Esophagus (tissue), 2 donors: ENCODE data around the gene OR4D2. TPM values are rescaled to one million over a fixed set of nuclear protein-coding genes. Genes with fewer than 3 reads are reported as not detected.
"Not testable (repeated sequence)": the region's sequence is repeated elsewhere in the genome, so short reads cannot be mapped to it uniquely, and the experiment has no call there.

Experiments used
- H3K27ac ChIP-seq, 2 donors: one replicate each; pipeline ENCODE4 v1.5.1; 2013; ENCODE audit warnings: low read depth in 2 of 2, mild to moderate bottlenecking in 2 of 2, inconsistent platforms in 1 of 2, low read length in 1 of 2, moderate library complexity in 1 of 2
- H3K27me3 ChIP-seq, 2 donors: one replicate each; pipeline ENCODE4 v1.6.1; 2013; ENCODE audit warnings: low read length in 2 of 2, control low read depth in 1 of 2, mild to moderate bottlenecking in 1 of 2; ENCODE audit not compliant: insufficient read depth in 2 of 2, control insufficient read depth in 1 of 2
- H3K36me3 ChIP-seq, 2 donors: one replicate each; pipeline ENCODE4 v1.6.1; 2013; ENCODE audit warnings: low read length in 1 of 2; ENCODE audit not compliant: control insufficient read depth in 2 of 2, insufficient read depth in 2 of 2
- H3K4me1 ChIP-seq, 2 donors: one replicate each; pipeline ENCODE4 v1.6.1; 2013; ENCODE audit warnings: low read length in 1 of 2; ENCODE audit not compliant: control insufficient read depth in 2 of 2, insufficient read depth in 2 of 2
- H3K4me3 ChIP-seq, 2 donors: one replicate each; pipeline ENCODE4 v1.5.1; 2013; ENCODE audit warnings: low read length in 2 of 2, mild to moderate bottlenecking in 2 of 2, low read depth in 1 of 2, moderate library complexity in 1 of 2
- H3K9me3 ChIP-seq, 2 donors: one replicate each; pipeline ENCODE4 v1.6.1; 2013; ENCODE audit warnings: mild to moderate bottlenecking in 2 of 2, low read depth in 1 of 2, low read length in 1 of 2, moderate library complexity in 1 of 2; ENCODE audit not compliant: control insufficient read depth in 2 of 2, insufficient read depth in 1 of 2
- WGBS, 2 donors: extraction: QIAGEN DNeasy Blood & Tissue Kit; methylation state at CpG; one replicate each; pipeline ENCODE4 v1.1.7; 2013; 5-methylcytosine and 5-hydroxymethylcytosine counted together
- polyA plus RNA-seq, 2 donors: library from polyadenylated mRNA; stranded (reverse); fragments of 200-250 nt; gene quantifications; one replicate each; pipeline ENCODE4 v1.2.3, GENCODE V29; 2013
- donor health status: healthy with polysubstance abuse.
- donor health status: Bipolar disorder and iron deficiency.

OR4D2 gene
- polyA plus RNA-seq = not detected

DNA sequence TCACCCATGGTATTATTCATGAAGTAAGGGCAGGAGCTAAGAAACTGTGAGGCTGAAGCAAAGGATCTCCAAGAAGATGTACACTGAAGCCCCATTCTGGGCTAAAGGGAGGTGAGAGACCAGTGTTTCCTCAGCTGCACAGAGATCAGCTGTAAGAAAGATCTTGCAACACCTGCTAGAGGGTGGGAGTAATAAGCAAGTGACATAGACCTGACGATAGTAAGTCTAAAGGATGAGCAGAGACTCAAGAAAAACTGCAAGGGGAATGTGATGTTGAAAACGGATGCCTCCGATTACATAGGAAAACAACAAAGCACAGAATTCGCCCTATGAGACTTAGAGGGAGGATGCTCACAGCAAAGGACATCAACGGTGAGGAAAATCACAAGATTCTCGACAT is at the start of gene OR4D2:
OR4D2 (plus strand) TSS at position 301 of the 400 bp plus-strand sequence. CDS start 2,674 bp downstream, outside the sequence.
- Histone ChIP-seq H3K4me1 (no peaks in the 10 kb centered on the region), H3K27ac (no peak within 1 kb of the TSS), H3K4me3 (no peak within 1 kb of the TSS), H3K27me3 (peaks cover 0 to 2% of the 10 kb centered on the region in 2 donors), H3K9me3 (no peaks in the 10 kb centered on the region), H3K36me3 (no peaks in the 10 kb centered on the region)
- 65 to 69% methylated on average over 6 of the region's 6 CpGs for WGBS, 2 donors

- H3K36me3 ChIP-seq = no peaks in the 10 kb centered on the region
- H3K4me1 ChIP-seq = no peaks in the 10 kb centered on the region
- H3K27me3 ChIP-seq = no peaks in the 10 kb centered on the region
- no peak overlapping the region for H3K27ac ChIP-seq
- H3K9me3 ChIP-seq = peaks cover 0 to 2% of the 10 kb centered on the region in 2 donors
- H3K4me3 ChIP-seq = no peak overlapping the region
- 91 to 94% methylated on average over 5 of the region's 5 CpGs for WGBS, 2 donors
Measured at GRCh38 chr17:58117382-58117781, 49.4 kb upstream of the OR4D2 start.

GRCh38 chr17:58119491-58119890 is 47.3 kb upstream of the OR4D2 start:
- H3K4me1 ChIP-seq = no peaks in the 10 kb centered on the region
- peaks cover 0 to 2% of the 10 kb centered on the region in 2 donors for H3K9me3 ChIP-seq
- no peaks in the 10 kb centered on the region for H3K36me3 ChIP-seq
- H3K27me3 ChIP-seq = no peaks in the 10 kb centered on the region
- WGBS, 2 donors = 55 to 60% methylated on average over 3 of the region's 3 CpGs
- no peak overlapping the region for H3K4me3 ChIP-seq
- no peak overlapping the region for H3K27ac ChIP-seq

DNA sequence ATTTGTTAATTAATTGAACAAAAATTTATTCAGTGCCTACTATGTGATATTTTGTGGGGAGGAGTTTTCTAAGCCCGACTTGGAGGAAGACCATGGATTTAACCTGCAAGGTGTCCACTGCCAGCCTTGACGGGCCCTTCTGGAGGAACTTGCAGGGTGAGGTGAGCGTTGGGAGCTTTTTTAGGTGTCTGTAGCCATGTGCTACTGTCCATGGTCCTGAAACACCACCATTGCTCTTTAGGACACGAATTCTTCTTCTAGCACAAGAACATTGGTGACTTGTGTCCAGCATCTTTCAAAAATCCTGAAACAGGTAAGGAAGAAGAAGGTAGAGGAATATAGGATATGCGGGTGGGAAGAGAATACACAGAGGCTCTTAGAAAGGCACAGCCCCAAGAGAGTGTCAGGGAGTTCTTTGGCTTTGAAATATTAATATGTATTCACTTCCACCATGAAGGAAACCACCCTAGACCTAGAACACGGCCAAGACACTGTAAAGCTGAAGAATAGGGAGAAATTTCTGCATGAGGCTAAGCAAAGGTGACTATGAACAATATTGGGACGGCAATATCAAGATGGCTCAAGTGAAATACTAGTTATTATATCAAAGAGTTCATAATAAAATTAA is 46.5 kb upstream of the OR4D2 start:
- peaks cover 0 to 2% of the 10 kb centered on the region in 2 donors for H3K9me3 ChIP-seq
- no peaks in the 10 kb centered on the region for H3K27me3 ChIP-seq
- no peak overlapping the region for H3K4me3 ChIP-seq
- no peak overlapping the region for H3K27ac ChIP-seq
- WGBS, 2 donors = 20% methylated on average over 7 of the region's 7 CpGs
- H3K4me1 ChIP-seq = no peaks in the 10 kb centered on the region
- no peaks in the 10 kb centered on the region for H3K36me3 ChIP-seq

DNA sequence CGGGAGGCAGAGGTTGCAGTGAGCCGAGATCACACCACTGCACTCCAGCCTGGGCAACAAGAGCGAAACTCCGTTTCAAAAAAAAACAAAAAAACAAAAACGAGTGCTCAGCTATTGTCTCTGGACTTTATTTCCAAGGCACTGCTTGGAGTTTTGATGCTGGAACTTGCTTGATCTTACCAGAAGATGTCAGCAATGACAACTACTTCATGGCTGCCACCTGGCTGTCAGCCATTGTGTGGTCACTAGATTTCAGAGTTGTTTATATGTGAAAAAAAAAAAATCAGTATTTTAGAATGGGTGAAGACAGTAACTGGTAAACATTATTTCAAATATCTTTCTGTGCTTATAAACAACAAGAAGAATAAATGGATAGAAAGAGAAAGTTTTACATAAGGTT is 44.9 kb upstream of the OR4D2 start:
- Histone ChIP-seq H3K4me1 (no peaks in the 10 kb centered on the region), H3K36me3 (no peaks in the 10 kb centered on the region), H3K27me3 (no peaks in the 10 kb centered on the region), H3K27ac (no peak overlapping the region), H3K9me3 (peaks cover 0 to 2% of the 10 kb centered on the region in 2 donors), H3K4me3 (no peak overlapping the region)
- 46 to 59% methylated on average over 5 of the region's 5 CpGs for WGBS, 2 donors

DNA sequence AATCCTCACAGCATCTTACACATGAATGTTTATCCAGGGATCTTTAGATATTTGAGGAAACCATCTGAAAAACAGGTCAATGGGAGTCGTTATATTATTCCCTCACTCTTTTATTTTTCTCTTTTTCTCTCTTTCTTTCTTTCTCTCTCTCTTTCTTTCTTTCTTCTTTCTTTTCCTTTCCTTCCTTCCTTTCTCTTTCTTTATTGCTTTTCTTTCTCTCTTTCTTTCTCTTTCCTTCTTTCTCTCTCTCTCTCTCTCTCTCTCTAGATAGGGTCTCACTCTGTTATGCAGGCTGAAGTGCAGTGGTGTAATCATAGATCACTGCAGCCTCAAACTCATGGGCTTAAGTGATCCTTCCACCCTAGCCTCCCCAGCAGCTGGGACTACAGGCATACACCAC is 38.9 kb upstream of the OR4D2 start:
- H3K4me3 ChIP-seq = no peak overlapping the region
- H3K36me3 ChIP-seq = no peaks in the 10 kb centered on the region
- no peaks in the 10 kb centered on the region for H3K4me1 ChIP-seq
- peaks cover 0 to 3% of the 10 kb centered on the region in 2 donors for H3K27me3 ChIP-seq
- no peaks in the 10 kb centered on the region for H3K9me3 ChIP-seq
- WGBS, 2 donors = 42 to 44% methylated on average over 1 of the region's 1 CpG
- H3K27ac ChIP-seq = no peak overlapping the region

GRCh38 chr17:58132697-58133096 is 34.1 kb upstream of the OR4D2 start:
- not testable (repeated sequence) for H3K9me3 ChIP-seq, H3K4me3 ChIP-seq, H3K36me3 ChIP-seq, H3K4me1 ChIP-seq, H3K27me3 ChIP-seq, H3K27ac ChIP-seq
- 95 to 96% methylated on average over 4 to 5 of the region's 5 CpGs for WGBS, 2 donors

DNA sequence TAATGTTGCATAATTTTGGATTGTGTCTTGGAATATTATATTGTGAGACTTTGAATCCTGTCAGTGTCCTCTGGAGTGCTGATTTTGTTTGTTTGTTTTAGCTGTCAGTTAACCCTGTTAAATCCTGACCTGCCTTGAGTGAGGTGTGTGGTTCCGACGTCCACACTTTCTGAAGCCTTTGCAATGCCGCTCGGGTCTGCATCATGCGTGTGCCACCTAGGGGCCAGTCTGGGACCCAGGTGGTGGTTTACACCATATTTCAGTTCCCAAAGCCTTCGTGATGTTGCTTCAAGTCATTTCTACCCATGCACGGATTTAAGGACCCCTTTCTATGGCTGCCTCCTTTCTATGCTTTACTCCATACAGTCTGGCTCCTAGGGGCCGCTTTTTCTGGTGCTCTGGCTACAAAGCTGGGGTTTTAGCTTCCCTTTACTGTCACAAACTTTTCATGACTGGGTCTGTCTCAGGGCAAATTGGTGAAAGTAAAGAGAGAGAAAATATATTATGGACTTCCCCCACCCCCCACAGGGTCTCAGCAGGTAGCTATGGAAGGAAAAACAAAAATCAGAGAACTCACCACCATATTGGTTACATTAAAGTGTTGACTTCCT is 30.0 kb upstream of the OR4D2 start:
- Histone ChIP-seq H3K4me3 (no peak overlapping the region), H3K27ac (no peak overlapping the region), H3K27me3 (peaks cover 0 to 5% of the 10 kb centered on the region in 2 donors), H3K4me1 (no peaks in the 10 kb centered on the region), H3K9me3 (peaks cover 0 to 7% of the 10 kb centered on the region in 2 donors), H3K36me3 (no peaks in the 10 kb centered on the region)
- WGBS, 2 donors = 28 to 30% methylated on average over 8 of the region's 8 CpGs

GRCh38 chr17:58141505-58141904 is 25.3 kb upstream of the OR4D2 start:
- peaks cover 0 to 5% of the 10 kb centered on the region in 2 donors for H3K27me3 ChIP-seq
- H3K4me1 ChIP-seq = no peaks in the 10 kb centered on the region
- no peak overlapping the region for H3K27ac ChIP-seq
- 72 to 89% methylated on average over 3 to 5 of the region's 5 CpGs for WGBS, 2 donors
- no peak overlapping the region for H3K4me3 ChIP-seq
- no peaks in the 10 kb centered on the region for H3K36me3 ChIP-seq
- H3K9me3 ChIP-seq = peaks cover 0 to 2% of the 10 kb centered on the region in 2 donors

- WGBS, 2 donors = 69 to 78% methylated on average over 3 to 4 of the region's 4 CpGs
- H3K36me3 ChIP-seq, H3K27me3 ChIP-seq, H3K4me1 ChIP-seq, H3K9me3 ChIP-seq, H3K27ac ChIP-seq, H3K4me3 ChIP-seq: not testable (repeated sequence)
Measured at GRCh38 chr17:58143335-58143734, 23.4 kb upstream of the OR4D2 start.
